SK-N-SH (cell line): ENCODE measurements around the gene TMED1.
A peak's percentile ranks its signal among the peaks of the same experiment; 100 is the strongest.

ENCODE experiments used
- EP300 ChIP-seq, 2 experiments: IDR thresholded peaks; 2 replicates each; pipeline versions ENCODE4 v1.4.0 to v1.6.1; 2012; ENCODE audit warnings: borderline replicate concordance in 1 of 2, low read depth in 1 of 2, low read length in 1 of 2
- FOXJ3 ChIP-seq: sonication (generic); formaldehyde crosslinking; IDR thresholded peaks from 2 replicates; pipeline ENCODE4 v1.5.1; 2020; ENCODE audit warnings: mild to moderate bottlenecking, missing genetic modification reagents
- FOXM1 ChIP-seq: IDR thresholded peaks from 2 replicates; pipeline ENCODE4 v1.4.0; 2012; ENCODE audit warnings: low read depth, mild to moderate bottlenecking
- GABPA ChIP-seq: IDR thresholded peaks from 2 replicates; pipeline ENCODE4 v1.4.0; 2012; ENCODE audit warnings: low read depth, mild to moderate bottlenecking
- MXI1 ChIP-seq: IDR thresholded peaks from 2 replicates; pipeline ENCODE4 v1.6.1; 2012; ENCODE audit warnings: mild to moderate bottlenecking, low read depth, low read length, improper control_type of control experiment
- POLR2AphosphoS5 ChIP-seq: IDR thresholded peaks from 2 replicates; pipeline ENCODE4 v1.6.1; 2012; ENCODE audit warnings: low read depth, low read length
- RAD21 ChIP-seq: IDR thresholded peaks from 2 replicates; pipeline ENCODE4 v1.6.1; 2012; ENCODE audit warnings: mild to moderate bottlenecking, low read length
- RCOR1 ChIP-seq: fragments of 150-350 bp; IDR thresholded peaks from 2 replicates; pipeline ENCODE4 v1.6.1; 2017; ENCODE audit warnings: antibody characterized with exemption, low read length
- YY1 ChIP-seq: IDR thresholded peaks from 2 replicates; pipeline ENCODE4 v1.4.0; 2012; ENCODE audit warnings: low read depth, mild to moderate bottlenecking
- TF ChIP-seq, protein P1 (sequence below): fragments of 200-600 bp; sonication (generic); IDR thresholded peaks from 2 replicates; pipeline ENCODE4 v1.6.1; 2017; ENCODE audit warnings: antibody characterized with exemption, mild to moderate bottlenecking, moderate library complexity
- TF ChIP-seq, protein P2 (sequence below): IDR thresholded peaks from 2 replicates; pipeline ENCODE4 v1.4.0; 2012; ENCODE audit warnings: low read depth

DNA sequence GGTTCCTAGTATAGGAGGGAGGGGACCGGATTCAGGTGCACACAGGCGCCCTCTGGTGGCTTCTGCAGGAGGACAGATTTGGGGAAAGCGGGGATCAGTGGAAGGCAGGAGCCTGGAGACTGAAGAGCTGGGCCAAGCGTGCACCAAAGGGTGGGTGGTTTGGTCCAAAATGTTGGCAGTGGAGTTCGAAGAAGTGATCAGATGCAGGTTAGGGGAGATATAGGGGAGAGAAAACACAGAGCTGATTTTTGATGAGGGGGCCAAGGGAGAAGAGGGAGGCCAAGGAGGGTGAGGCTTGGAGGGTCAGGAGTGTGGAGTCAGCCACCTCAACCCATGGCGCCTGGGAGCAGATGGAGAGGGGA is 28.5 kb upstream of the TMED1 start:
- TF ChIP-seq POLR2AphosphoS5 (no peak), EP300 (IDR thresholded peaks at IDR 0.05; ENCODE audit: borderline replicate concordance in 1 of 2, low read depth in 1 of 2, low read length in 1 of 2) (no peak), RAD21 (peak; percentile 72), FOXJ3 (CRISPR knock-in tag) (no peak), MXI1 (no peak), RCOR1 (no peak), GABPA (no peak), YY1 (no peak), FOXM1 (no peak)
- TF ChIP-seq, protein P1, sequence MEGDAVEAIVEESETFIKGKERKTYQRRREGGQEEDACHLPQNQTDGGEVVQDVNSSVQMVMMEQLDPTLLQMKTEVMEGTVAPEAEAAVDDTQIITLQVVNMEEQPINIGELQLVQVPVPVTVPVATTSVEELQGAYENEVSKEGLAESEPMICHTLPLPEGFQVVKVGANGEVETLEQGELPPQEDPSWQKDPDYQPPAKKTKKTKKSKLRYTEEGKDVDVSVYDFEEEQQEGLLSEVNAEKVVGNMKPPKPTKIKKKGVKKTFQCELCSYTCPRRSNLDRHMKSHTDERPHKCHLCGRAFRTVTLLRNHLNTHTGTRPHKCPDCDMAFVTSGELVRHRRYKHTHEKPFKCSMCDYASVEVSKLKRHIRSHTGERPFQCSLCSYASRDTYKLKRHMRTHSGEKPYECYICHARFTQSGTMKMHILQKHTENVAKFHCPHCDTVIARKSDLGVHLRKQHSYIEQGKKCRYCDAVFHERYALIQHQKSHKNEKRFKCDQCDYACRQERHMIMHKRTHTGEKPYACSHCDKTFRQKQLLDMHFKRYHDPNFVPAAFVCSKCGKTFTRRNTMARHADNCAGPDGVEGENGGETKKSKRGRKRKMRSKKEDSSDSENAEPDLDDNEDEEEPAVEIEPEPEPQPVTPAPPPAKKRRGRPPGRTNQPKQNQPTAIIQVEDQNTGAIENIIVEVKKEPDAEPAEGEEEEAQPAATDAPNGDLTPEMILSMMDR: peak; percentile 95
- TF ChIP-seq, protein P2, sequence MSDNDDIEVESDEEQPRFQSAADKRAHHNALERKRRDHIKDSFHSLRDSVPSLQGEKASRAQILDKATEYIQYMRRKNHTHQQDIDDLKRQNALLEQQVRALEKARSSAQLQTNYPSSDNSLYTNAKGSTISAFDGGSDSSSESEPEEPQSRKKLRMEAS: no peak
